IPS DF 4.7 (cell line): ENCODE measurements around the gene BTNL9.
"Not testable (repeated sequence)": the region's sequence is repeated elsewhere in the genome, so short reads cannot be mapped to it uniquely, and the experiment has no call there.

Experiments used
- DNase-seq: peaks from one replicate; pipeline ENCODE4 v3.0.0-alpha.2; 2013; ENCODE audit warnings: low spot score; ENCODE audit errors: extremely low read depth

The BTNL9 gene

DNA sequence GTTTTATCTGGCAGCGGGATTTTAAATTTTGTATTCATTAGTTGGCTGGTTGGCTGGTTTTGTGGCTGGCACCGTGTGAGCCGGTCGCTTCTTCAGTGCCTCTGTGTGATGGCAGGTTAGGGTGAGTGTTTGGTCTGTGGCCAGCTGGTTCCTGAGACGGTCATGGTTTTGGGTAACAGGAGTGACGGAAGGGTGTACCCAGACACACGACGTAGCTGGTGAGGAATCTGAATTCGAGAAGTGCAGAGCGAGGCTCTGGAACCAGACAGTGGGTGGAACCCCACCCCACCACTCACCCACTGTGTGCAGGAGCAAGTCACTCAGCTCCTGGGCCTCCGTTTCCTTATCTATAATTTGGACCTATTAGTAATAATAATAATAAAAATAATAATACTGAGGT lies 2.7 kb downstream of the BTNL9 start:
- DNase-seq, result no peak

DNA sequence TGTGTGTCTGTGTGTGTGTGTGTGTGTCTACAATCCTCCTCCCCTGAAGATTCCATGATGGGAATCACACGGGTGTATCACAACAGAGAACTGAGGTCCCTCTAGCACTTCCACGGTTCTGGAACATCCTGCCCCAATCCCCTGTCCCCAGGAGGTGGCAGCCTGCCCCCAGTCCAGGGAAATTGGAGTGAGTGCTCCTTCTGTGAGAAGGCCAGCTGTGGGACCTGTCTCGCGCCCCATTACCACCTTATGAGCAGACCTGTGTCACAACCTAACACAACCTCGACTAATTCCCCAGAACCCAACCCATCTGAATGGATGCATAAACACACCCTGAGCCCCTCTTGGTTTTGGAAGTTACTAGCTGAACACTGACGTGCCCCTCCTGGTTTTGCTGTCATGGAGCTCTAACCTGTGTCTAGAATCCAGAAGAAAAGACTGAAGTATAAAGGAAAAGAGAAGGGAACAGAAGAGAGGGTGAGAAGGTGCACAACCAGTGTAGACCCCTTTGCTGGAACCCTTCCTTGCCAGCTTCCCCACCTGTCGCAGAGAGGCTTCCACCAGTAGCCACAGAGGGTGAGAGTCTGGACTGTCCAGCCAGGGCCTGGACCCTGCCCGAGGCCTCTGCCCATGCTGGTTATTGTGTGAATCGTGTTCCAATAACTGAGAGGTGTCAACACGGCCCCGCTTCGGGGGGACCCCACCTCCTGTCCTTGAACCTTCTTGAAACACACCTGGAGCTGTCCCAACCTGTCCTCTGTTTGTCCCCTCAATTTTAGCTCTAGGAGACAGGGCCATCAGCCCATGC lies 3.4 kb downstream of the BTNL9 start:
- DNase-seq, result no peak

- DNase-seq, result no peak
Observed at GRCh38 chr5:181044093-181044599, 4.1 kb downstream of the BTNL9 start.

- DNase-seq, result no peak
Observed at GRCh38 chr5:181044662-181045305, 4.7 kb downstream of the BTNL9 start.

DNA sequence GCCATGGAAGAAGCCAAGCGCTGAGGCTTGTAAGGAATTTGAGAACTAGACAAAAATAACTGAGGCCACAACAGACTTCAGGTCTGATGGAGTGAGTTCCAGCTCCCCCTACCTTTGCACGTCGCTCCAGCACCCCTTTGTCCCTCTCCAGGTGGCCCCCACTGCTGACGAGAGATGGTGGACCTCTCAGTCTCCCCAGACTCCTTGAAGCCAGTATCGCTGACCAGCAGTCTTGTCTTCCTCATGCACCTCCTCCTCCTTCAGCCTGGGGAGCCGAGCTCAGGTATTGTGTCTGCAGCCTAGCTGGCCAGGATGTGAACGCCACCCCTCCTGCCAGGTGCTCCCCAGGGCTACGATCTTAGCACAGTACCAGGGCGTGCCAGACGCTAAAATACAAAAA lies 5.2 kb downstream of the BTNL9 start:
- no peak for DNase-seq

- DNase-seq, result not testable (repeated sequence)
Observed at GRCh38 chr5:181045857-181046256, 5.8 kb downstream of the BTNL9 start.

DNA sequence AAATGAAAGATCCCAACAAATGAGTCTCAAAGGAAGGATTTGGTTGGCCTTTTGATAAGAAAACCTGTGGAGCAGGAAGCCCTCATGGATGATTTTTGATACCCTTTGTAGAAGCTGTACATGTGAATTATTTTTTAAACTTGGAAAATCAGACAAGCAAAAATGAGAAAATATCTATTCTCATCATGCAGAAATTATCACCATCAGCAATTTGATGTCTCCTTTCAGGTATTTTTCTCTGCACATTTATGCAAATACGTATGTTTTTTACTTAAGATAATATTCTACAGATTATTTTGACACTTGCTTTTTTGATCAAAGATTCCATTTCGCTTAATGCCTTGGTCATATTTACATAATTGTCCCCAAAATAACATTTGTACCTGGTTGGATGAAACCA lies 7.2 kb downstream of the BTNL9 start:
- no peak for DNase-seq

DNA sequence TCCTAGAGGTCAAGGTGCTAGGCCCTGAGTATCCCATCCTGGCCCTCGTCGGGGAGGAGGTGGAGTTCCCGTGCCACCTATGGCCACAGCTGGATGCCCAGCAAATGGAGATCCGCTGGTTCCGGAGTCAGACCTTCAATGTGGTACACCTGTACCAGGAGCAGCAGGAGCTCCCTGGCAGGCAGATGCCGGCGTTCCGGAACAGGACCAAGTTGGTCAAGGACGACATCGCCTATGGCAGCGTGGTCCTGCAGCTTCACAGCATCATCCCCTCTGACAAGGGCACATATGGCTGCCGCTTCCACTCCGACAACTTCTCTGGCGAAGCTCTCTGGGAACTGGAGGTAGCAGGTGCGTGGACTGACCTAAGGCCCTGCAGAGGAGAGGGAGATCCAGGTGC lies 7.9 kb downstream of the BTNL9 start:
- no peak for DNase-seq

GRCh38 chr5:181050016-181050415 lies 9.9 kb downstream of the BTNL9 start:
- DNase-seq, result no peak

DNA sequence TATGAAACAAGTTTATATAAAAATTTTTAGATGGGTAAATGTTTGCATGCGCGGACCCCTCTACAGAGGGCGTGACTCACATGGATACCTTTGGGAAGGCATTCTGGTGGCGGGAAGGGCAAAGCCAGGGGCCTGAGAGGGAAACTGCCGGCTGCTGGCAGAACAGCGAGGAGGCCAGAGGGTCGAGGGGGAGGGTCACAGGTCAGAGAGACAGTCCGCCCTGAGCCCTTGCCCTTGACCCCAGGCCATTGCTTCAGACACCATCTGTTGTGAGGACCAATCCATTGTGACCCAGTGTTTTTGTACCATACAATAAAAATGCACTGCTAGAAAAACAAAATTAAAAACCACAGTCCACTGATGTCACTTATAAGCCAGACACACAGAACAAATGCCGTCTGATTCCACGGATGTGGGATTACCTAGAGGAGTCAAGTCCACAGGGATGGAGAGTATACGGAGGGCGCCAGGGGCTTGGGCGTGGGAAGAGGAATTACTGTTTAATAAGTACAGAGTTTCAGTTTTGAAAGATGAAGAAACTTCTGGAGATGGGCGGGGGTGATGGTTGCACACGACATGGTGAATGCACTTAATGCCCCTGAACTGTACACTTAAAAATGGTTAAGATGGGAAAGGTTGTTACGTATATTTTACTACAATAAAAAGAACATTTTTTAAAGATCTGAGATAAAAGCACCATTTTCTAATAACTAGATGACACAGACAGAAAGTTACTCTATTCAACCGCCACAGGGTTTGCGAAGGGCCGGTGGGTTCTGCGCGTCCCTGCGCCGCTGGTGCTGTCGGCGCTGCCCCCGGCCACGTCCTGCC lies 12.0 kb downstream of the BTNL9 start:
- DNase-seq, result no peak

DNA sequence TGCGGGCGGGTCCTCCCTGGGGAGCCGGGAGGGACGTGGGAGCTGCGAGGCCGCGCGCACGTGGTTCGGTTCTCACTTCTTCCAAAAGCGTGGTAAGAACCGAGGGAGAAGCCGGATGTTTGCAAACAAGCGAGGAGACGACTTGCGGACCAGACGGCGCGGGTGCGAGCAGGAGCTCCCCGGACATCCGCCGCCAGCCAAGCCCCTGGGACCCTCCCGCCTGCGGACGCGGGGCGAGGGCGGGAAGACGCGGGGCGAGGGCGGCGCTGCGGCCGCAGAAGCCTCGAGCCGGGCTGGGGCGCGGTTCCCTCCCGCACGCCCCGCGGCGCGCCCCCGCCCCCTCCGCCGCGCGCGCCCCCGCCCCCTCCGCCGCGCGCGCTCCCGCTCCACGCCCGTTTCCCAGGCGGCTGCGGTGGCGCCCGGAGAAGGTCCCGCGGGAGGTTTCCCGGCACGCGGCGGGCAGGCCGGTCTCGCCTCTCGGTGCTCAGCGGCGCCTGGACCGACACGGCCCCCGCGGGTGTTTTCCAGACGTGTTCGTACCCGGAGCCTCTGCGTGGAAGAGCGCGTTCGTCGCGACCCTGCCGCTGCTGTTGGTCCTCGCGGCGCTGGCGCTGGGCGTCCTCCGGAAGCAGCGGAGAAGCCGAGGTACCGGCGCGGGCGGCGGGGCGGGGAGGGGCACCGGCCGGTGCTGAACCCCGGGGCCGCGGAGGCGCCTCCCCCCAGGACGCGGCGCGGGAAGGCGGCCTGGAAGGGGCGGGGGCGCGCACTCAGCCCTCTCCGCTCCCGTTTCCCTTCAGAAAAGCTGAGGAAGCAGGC lies 12.8 kb downstream of the BTNL9 start:
- DNase-seq, result no peak

DNA sequence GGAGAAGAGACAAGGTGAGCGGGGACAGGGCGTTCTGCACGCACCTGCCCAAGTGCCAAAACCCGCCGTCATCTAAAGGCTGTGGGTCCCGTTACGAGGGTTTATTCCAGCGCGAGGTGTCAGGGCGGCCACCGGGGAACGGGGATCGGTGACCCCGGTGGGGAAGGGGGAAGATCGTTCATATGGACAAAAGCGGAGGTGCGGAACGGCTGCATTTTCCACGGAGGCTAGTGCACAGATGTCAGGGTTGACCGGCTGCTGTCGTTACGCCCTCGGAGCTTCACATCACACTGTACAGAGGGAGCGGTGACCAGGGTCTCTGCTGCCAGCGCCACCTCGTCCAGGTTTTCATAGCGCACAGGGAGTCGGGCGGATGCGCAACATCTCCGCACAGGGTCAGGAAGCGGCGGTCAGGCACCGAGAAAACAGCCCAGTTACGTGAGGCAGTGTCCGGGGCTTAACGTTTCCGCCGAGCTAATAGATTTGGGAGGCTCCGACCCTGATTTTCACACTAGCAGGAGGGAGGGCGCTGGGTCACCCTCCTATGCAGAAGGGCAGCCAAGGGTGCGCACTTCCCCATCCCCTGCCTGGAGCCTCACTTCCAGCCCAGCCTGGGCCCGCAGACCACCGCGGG lies 13.5 kb downstream of the BTNL9 start:
- DNase-seq, result no peak

DNA sequence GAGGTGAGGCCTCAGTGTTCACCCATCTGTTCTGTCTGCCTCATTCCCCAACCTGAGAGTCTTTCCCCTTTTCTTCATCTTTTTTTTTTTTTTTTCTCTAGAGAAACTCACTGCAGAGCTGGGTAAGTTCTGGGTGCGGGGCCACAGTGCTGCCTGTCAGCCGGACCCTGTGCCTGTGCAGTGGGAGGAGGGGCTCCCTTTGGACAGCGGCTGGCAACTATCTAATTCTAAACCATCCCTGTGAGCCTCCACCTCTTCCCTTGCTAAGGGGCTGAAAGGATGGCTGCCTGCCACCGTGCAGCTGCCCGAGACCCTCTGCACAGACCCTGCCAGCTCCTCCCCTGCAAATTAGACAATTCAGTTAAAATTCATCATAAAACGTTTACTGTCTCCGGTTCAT lies 14.1 kb downstream of the BTNL9 start:
- DNase-seq, result no peak

- no peak for DNase-seq
Observed at GRCh38 chr5:181054871-181055459, 14.9 kb downstream of the BTNL9 start.

DNA sequence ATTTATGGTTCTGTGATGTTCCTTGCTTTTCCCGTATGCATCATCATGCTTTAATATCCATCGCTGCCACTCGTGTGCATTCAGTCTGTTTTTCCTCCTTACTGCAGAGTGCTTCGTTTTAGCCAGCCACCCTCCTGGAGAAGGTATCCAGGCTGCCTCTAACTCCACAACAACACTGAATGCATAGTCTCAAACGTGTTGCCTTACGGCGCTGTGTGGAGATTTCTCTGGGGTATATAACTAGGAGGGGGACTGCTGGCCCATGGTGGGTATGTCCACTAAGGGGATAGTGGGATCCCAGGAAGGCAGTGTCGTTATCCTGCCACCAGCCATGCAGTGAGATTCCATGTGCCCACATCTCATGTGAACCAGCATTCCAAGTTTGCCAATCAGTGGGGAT lies 16.4 kb downstream of the BTNL9 start:
- DNase-seq, result no peak

GRCh38 chr5:181058321-181058720 lies 18.3 kb downstream of the BTNL9 start:
- DNase-seq, result no peak

GRCh38 chr5:181058786-181059296 lies 18.8 kb downstream of the BTNL9 start:
- no peak for DNase-seq

DNA sequence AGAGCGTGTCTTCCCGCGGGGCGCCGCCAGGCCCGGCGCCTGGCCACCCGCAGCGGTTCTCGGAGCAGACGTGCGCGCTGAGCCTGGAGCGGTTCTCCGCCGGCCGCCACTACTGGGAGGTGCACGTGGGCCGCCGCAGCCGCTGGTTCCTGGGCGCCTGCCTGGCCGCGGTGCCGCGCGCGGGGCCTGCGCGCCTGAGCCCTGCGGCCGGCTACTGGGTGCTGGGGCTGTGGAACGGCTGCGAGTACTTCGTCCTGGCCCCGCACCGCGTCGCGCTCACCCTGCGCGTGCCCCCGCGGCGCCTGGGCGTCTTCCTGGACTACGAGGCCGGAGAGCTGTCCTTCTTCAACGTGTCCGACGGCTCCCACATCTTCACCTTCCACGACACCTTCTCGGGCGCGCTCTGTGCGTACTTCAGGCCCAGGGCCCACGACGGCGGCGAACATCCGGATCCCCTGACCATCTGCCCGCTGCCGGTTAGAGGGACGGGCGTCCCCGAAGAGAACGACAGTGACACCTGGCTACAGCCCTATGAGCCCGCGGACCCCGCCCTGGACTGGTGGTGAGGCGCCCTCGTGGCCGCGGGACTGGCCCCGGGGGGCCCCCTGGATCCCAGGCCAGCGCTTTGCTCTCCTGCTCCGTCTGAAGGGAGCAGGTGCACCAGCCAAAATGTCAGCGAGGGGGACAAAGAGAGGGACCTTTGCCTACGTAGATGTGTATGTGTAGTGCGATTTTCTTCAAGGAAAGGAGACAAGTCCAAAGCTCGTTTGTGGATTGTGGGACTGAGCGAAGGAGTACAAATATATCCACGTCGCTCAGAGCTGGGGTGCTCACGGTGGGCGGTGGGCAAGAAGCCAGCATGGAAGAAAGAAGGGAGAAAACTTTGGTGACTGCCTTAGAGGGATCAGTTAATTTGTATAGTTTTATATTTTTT lies 19.5 kb downstream of the BTNL9 start:
- DNase-seq, result no peak

DNA sequence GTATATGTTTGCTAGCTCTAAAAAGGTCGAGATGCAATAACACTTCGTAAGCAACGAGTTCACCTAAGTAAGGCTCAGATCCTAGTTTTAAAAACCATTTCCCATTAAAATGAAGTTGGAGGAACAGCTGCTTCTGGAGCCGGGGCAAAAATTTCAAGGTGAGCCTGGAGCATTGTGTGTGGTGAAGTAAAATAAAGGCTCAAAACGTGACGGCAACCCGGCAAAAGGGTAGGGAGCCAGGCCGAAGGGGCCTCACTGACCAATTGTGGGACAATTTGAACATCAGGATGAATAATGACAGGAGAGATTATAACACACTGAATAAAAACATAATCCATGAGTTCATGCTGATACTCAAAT lies 20.1 kb downstream of the BTNL9 start:
- DNase-seq, result no peak
